Thyroid gland (tissue), 4 donors: ENCODE data around the gene DMXL1.

Experiments
- CTCF ChIP-seq, 6 experiments: fragments of 200-600 bp in 3 of 6; fragments of 450-650 bp in 3 of 6; sonication (generic) in 3 of 6; IDR thresholded peaks; one replicate each; pipeline ENCODE4 v1.5.1; 2016 to 2019; ENCODE audit warnings: antibody characterized with exemption in 6 of 6, mild to moderate bottlenecking in 2 of 6, inconsistent platforms in 1 of 6, moderate library complexity in 1 of 6
- POLR2A ChIP-seq, 2 donors: fragments of 450-650 bp; IDR thresholded peaks; one replicate each; pipeline ENCODE4 v1.6.1; 2017; ENCODE audit warnings: antibody characterized with exemption in 2 of 2, mild to moderate bottlenecking in 2 of 2, moderate library complexity in 1 of 2

- TF ChIP-seq POLR2A (IDR thresholded peaks at IDR 0.05) (no peak), CTCF (IDR thresholded peaks at IDR 0.05) (no peak)
These were observed 39.6 kb upstream of the DMXL1 start for GRCh38 chr5:119031011-119031886.
